PC-3 (cell line): ENCODE results near the gene POLRMT. TPM values are rescaled to one million over a fixed set of nuclear protein-coding genes. Genes with fewer than 3 reads are reported as not detected.
A peak's percentile ranks its signal among the peaks of the same experiment; 100 is the strongest.

ENCODE experiments used
- ATAC-seq: fragments of 200-7000 bp; cut with Tn5 transposase; 2 replicates; pipeline ENCODE4 v1.9.1; 2020; ENCODE audit warnings: mild to moderate bottlenecking, moderate library complexity
- BruUV-seq: library from RNA; stranded (reverse); fragments of 400-500 nt; replicated peaks from 2 replicates; lab custom pipeline; 2021; lab: Mats Ljungman, UMichigan
- CTCF ChIA-PET: fragments of 300-600 bp; sonication (Branson Sonifier 250); formaldehyde crosslinking; loops from one replicate; lab custom pipeline; 2022; ENCODE audit warnings: antibody characterized with exemption; lab: Charles Lee
- POLR2A ChIA-PET: fragments of 300-600 bp; sonication (Branson Sonifier 250); formaldehyde crosslinking; loops from one replicate; lab custom pipeline; 2022; ENCODE audit warnings: antibody characterized with exemption; ENCODE audit not compliant: unreplicated experiment; lab: Charles Lee
- DNase-seq: peaks from one replicate; pipeline ENCODE4 v3.0.0-alpha.2; 2015
- H2AFZ ChIP-seq: fragments of 300-600 bp; sonication (generic); 2 replicates; pipeline ENCODE4 v1.6.0; 2016; ENCODE audit warnings: antibody characterized with exemption, low read length
- H3F3A ChIP-seq: fragments of 300-600 bp; sonication (generic); one replicate; pipeline ENCODE4 v1.6.0; 2017; ENCODE audit warnings: antibody characterized with exemption, low read length, control low read depth, mild to moderate bottlenecking; ENCODE audit not compliant: unreplicated experiment
- H3K27ac ChIP-seq: fragments of 300-600 bp; sonication (generic); 2 replicates; pipeline ENCODE4 v1.5.1; 2016; ENCODE audit warnings: mild to moderate bottlenecking, low read length
- H3K27me3 ChIP-seq: fragments of 300-600 bp; sonication (generic); 2 replicates; pipeline ENCODE4 v1.6.1; 2016; ENCODE audit warnings: low read length, mixed read lengths
- H3K36me3 ChIP-seq: fragments of 300-600 bp; sonication (generic); 2 replicates; pipeline ENCODE4 v1.6.1; 2016; ENCODE audit warnings: low read depth, mixed run types, low read length, mixed read lengths
- H3K4me1 ChIP-seq: fragments of 300-600 bp; sonication (generic); 2 replicates; pipeline ENCODE4 v1.5.1; 2016; ENCODE audit warnings: low read length; ENCODE audit not compliant: insufficient read depth
- H3K4me2 ChIP-seq: fragments of 300-600 bp; sonication (generic); 2 replicates; pipeline ENCODE4 v1.6.0; 2016; ENCODE audit warnings: low read length
- H3K4me3 ChIP-seq: fragments of 300-600 bp; sonication (generic); 2 replicates; pipeline ENCODE4 v1.5.1; 2016; ENCODE audit warnings: mild to moderate bottlenecking, low read length, mixed read lengths
- H3K79me2 ChIP-seq: fragments of 300-600 bp; sonication (generic); 2 replicates; pipeline ENCODE4 v1.6.1; 2017; ENCODE audit warnings: low read length, mixed read lengths
- H3K9ac ChIP-seq: fragments of 300-600 bp; sonication (generic); 2 replicates; pipeline ENCODE4 v1.6.0; 2016; ENCODE audit warnings: mild to moderate bottlenecking, low read length
- H3K9me2 ChIP-seq: fragments of 300-600 bp; sonication (generic); replicated peaks from 2 replicates; pipeline ENCODE4 v1.6.1; 2016; ENCODE audit warnings: mixed run types, low read length, mixed read lengths
- H3K9me3 ChIP-seq: fragments of 300-600 bp; sonication (generic); 2 replicates; pipeline ENCODE4 v1.6.1; 2016; ENCODE audit warnings: low read length, mixed read lengths
- H4K20me1 ChIP-seq: fragments of 300-600 bp; sonication (generic); 2 replicates; pipeline ENCODE4 v1.6.1; 2016; ENCODE audit warnings: low read length, mixed read lengths
- CTCF ChIP-seq: fragments of 300-600 bp; sonication (generic); conservative IDR thresholded peaks from 2 replicates; pipeline ENCODE4 v1.5.1; 2017; ENCODE audit warnings: antibody characterized with exemption, low read depth, mild to moderate bottlenecking, low read length
- EZH2 ChIP-seq: fragments of 300-600 bp; sonication (generic); IDR thresholded peaks from one replicate; pipeline ENCODE4 v1.6.1; 2017; ENCODE audit warnings: antibody characterized with exemption, mild to moderate bottlenecking, low read length; ENCODE audit not compliant: unreplicated experiment
- EZH2phosphoT487 ChIP-seq: fragments of 300-600 bp; sonication (generic); IDR thresholded peaks from 2 replicates; pipeline ENCODE4 v1.6.1; 2018; ENCODE audit warnings: mild to moderate bottlenecking, antibody characterized with exemption, low read length, borderline replicate concordance
- intact Hi-C: fragments of 100-400 bp; cut with micrococcal nuclease; formaldehyde crosslinking; loops from 2 replicates; pipeline ENCODE4 v1.9.0; 2023
- total RNA-seq: library from RNA; depleted of rRNA; stranded (reverse); fragments of >200 nt; gene quantifications from 2 replicates; pipeline ENCODE4 v1.2.3, GENCODE V29; 2014

Gene POLRMT
- total RNA-seq, 1 experiment from 2014 or later, result 60.5 TPM

GRCh38 chr19:610801-611480 is 22.4 kb downstream of the POLRMT start:
- no peaks in the 10 kb centered on the region for H3K9me3 ChIP-seq
- CTCF ChIA-PET, result no interaction called here
- H3K4me3 ChIP-seq, result no peak overlapping the region
- no peak overlapping the region for H3K27ac ChIP-seq
- no peak overlapping the region for H2AFZ ChIP-seq
- no TSS peak for BruUV-seq
- H4K20me1 ChIP-seq, result no peaks in the 10 kb centered on the region
- no peaks in the 10 kb centered on the region for H3K4me1 ChIP-seq
- no peaks in the 10 kb centered on the region for H3K27me3 ChIP-seq
- H3K9ac ChIP-seq, result no peak overlapping the region
- intact Hi-C loops, result no loop called here
- H3K4me2 ChIP-seq, result no peak overlapping the region
- DNase-seq (no peak), ATAC-seq (no peak)
- TF ChIP-seq EZH2 (no peak), EZH2phosphoT487 (no peak), CTCF (no peak)
- POLR2A ChIA-PET, result no interaction called here
- H3K9me2 ChIP-seq, result no peaks in the 10 kb centered on the region
- H3F3A ChIP-seq, result no peaks in the 10 kb centered on the region
- H3K36me3 ChIP-seq, result no peaks in the 10 kb centered on the region; the same call in 1 of the 2 replicates
- H3K79me2 ChIP-seq, result no peaks in the 10 kb centered on the region

- Histone ChIP-seq H3K36me3 (no peaks in the 10 kb centered on the region; the same call in 1 of the 2 replicates), H3K9ac (no peak overlapping the region), H3K4me2 (no peak overlapping the region), H3F3A (no peaks in the 10 kb centered on the region), H3K79me2 (no peaks in the 10 kb centered on the region), H3K27ac (no peak overlapping the region), H3K4me3 (no peak overlapping the region), H2AFZ (no peak overlapping the region), H3K9me3 (no peaks in the 10 kb centered on the region), H3K4me1 (no peaks in the 10 kb centered on the region), H4K20me1 (no peaks in the 10 kb centered on the region), H3K27me3 (no peaks in the 10 kb centered on the region), H3K9me2 (no peaks in the 10 kb centered on the region)
- intact Hi-C loops, result no loop called here
- ATAC-seq, result no peak; the same call in 1 of the 2 replicates
- CTCF ChIA-PET, result no interaction called here
- BruUV-seq, result no TSS peak
- TF ChIP-seq CTCF, result no peak
- no peak for TF ChIP-seq EZH2
- TF ChIP-seq EZH2phosphoT487, result no peak
- no peak for DNase-seq
- POLR2A ChIA-PET, result no interaction called here
Observed at GRCh38 chr19:610071-610800, 23.1 kb downstream of the POLRMT start.

- Histone ChIP-seq H3K4me1 (no peaks in the 10 kb centered on the region), H3F3A (no peaks in the 10 kb centered on the region), H4K20me1 (no peaks in the 10 kb centered on the region), H3K9me2 (no peaks in the 10 kb centered on the region), H3K9me3 (no peaks in the 10 kb centered on the region), H3K27ac (no peak overlapping the region), H3K4me3 (no peak overlapping the region), H2AFZ (no peak overlapping the region), H3K4me2 (no peak overlapping the region), H3K79me2 (no peaks in the 10 kb centered on the region), H3K27me3 (no peaks in the 10 kb centered on the region), H3K36me3 (no peaks in the 10 kb centered on the region; the same call in 1 of the 2 replicates), H3K9ac (no peak overlapping the region)
- CTCF ChIA-PET, result no interaction called here
- intact Hi-C loops, result no loop called here
- ATAC-seq, result peak; percentile 37
- BruUV-seq, result no TSS peak
- DNase-seq, result peak; percentile 8
- no peak for TF ChIP-seq CTCF
- TF ChIP-seq EZH2phosphoT487, result no peak
- TF ChIP-seq EZH2, result no peak
- POLR2A ChIA-PET, result no interaction called here
Observed at GRCh38 chr19:609004-609346, 24.4 kb downstream of the POLRMT start.
